ENCODE results near the gene CALML6.

DNA sequence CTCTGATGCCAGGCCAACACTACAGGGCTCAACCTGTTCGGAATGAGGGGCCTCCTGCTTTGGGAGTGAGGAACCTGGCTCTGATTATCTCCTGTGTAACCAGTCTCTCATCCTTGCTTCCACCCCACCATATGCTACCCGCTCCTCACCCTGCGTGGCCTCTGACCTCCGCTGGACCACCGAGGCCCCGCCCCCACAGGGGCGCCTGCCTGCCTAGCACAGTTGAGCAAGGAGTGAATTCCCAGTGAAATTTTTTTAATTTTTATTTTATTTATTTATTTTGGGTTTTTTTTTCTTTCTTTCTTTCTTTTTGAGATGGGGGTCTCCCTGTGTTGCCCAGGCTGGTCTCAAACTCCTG lies 22.3 kb upstream of the CALML6 start:
- TF ChIP-seq POLR2AphosphoS5 (IDR thresholded peaks at IDR 0.05; ENCODE audit: borderline replicate concordance, low read depth, low read length) (no peak), EZH2 (IDR thresholded peaks at IDR 0.05) (no peak)

Measured in SK-N-MC (cell line).